ENCODE data around the gene ELMO1. TPM values are rescaled to one million over a fixed set of nuclear protein-coding genes. Genes with fewer than 3 reads are reported as not detected.

Gene ELMO1
- total RNA-seq, 2 donors from 2014 or later: 66.0 to 72.2 TPM

- ATAC-seq (ENCODE audit: insufficient number of reproducible peaks, low FRiP score, low read depth) (no peak), DNase-seq (ENCODE audit: low spot score) (no peak)
- no peaks in the 10 kb centered on the region for H3K36me3 ChIP-seq
- TF ChIP-seq CTCF (IDR thresholded peaks at IDR 0.05): no peak
- peaks cover 0 to 7% of the 10 kb centered on the region in 2 donors for H3K4me1 ChIP-seq (ENCODE audit: control insufficient read depth in 1 of 2, low read depth in 2 of 2)
- no peaks in the 10 kb centered on the region for H3K27me3 ChIP-seq (replicated peaks; ENCODE audit: insufficient read depth)
- no peaks in the 10 kb centered on the region for H3K9me3 ChIP-seq
- no peak overlapping the region for H3K4me3 ChIP-seq
- no peak overlapping the region for H3K27ac ChIP-seq
These were observed 482.6 kb downstream of the ELMO1 start for GRCh38 chr7:36966039-36966438.

- Histone ChIP-seq H3K9me3 (no peaks in the 10 kb centered on the region), H3K4me1 (ENCODE audit: control insufficient read depth in 1 of 2, low read depth in 2 of 2) (peaks cover 0 to 7% of the 10 kb centered on the region in 2 donors), H3K27me3 (replicated peaks; ENCODE audit: insufficient read depth) (no peaks in the 10 kb centered on the region), H3K36me3 (no peaks in the 10 kb centered on the region), H3K27ac (no peak overlapping the region), H3K4me3 (no peak overlapping the region)
- TF ChIP-seq CTCF (IDR thresholded peaks at IDR 0.05): no peak
- no peak for DNase-seq (ENCODE audit: low spot score)
- ATAC-seq (ENCODE audit: insufficient number of reproducible peaks, low FRiP score, low read depth): no peak
These were observed 483.0 kb downstream of the ELMO1 start for GRCh38 chr7:36965625-36966024.

- ATAC-seq (ENCODE audit: insufficient number of reproducible peaks, low FRiP score, low read depth): no peak
- Histone ChIP-seq H3K4me3 (no peak overlapping the region), H3K4me1 (ENCODE audit: control insufficient read depth in 1 of 2, low read depth in 2 of 2) (peaks cover 0 to 7% of the 10 kb centered on the region in 2 donors), H3K9me3 (no peaks in the 10 kb centered on the region), H3K27ac (no peak overlapping the region), H3K27me3 (replicated peaks; ENCODE audit: insufficient read depth) (no peaks in the 10 kb centered on the region), H3K36me3 (no peaks in the 10 kb centered on the region)
- TF ChIP-seq CTCF (IDR thresholded peaks at IDR 0.05): no peak
- DNase-seq (ENCODE audit: low spot score): no peak
These were observed 484.4 kb downstream of the ELMO1 start for GRCh38 chr7:36964297-36964696.

GRCh38 chr7:36962367-36962766 lies 486.3 kb downstream of the ELMO1 start:
- H3K9me3 ChIP-seq: no peaks in the 10 kb centered on the region
- no peak for TF ChIP-seq CTCF (IDR thresholded peaks at IDR 0.05)
- no peaks in the 10 kb centered on the region for H3K36me3 ChIP-seq
- no peak overlapping the region for H3K4me3 ChIP-seq
- H3K4me1 ChIP-seq (ENCODE audit: control insufficient read depth in 1 of 2, low read depth in 2 of 2): peaks cover 0 to 4% of the 10 kb centered on the region in 2 donors
- ATAC-seq (ENCODE audit: insufficient number of reproducible peaks, low FRiP score, low read depth): no peak
- no peak overlapping the region for H3K27ac ChIP-seq
- no peak for DNase-seq (ENCODE audit: low spot score)
- H3K27me3 ChIP-seq (replicated peaks; ENCODE audit: insufficient read depth): no peaks in the 10 kb centered on the region

- no peak for DNase-seq (ENCODE audit: low spot score)
- H3K27ac ChIP-seq: no peak overlapping the region
- no peak for TF ChIP-seq CTCF (IDR thresholded peaks at IDR 0.05)
These were observed 487.0 kb downstream of the ELMO1 start for GRCh38 chr7:36961693-36962092.

More at GRCh38 chr7:36961693-36962092, 487.0 kb downstream of the ELMO1 start:
- no peak overlapping the region for H3K4me3 ChIP-seq
- H3K9me3 ChIP-seq: no peaks in the 10 kb centered on the region
- no peak for ATAC-seq (ENCODE audit: insufficient number of reproducible peaks, low FRiP score, low read depth)
- no peaks in the 10 kb centered on the region for H3K4me1 ChIP-seq (ENCODE audit: control insufficient read depth in 1 of 2, low read depth in 2 of 2)
- H3K36me3 ChIP-seq: no peaks in the 10 kb centered on the region
- H3K27me3 ChIP-seq (replicated peaks; ENCODE audit: insufficient read depth): no peaks in the 10 kb centered on the region

Data from thoracic aorta (tissue), 2 donors.